A673 (cell line): ENCODE results near the gene ZNF507. TPM values are rescaled to one million over a fixed set of nuclear protein-coding genes. Genes with fewer than 3 reads are reported as not detected.

ENCODE experiments used
- BruUV-seq: library from RNA; stranded (reverse); fragments of 400-500 nt; replicated peaks from 2 replicates; lab custom pipeline; 2021; lab: Mats Ljungman, UMichigan
- CTCF ChIA-PET: fragments of 300-600 bp; sonication (Branson Sonifier 250); formaldehyde crosslinking; loops from one replicate; lab custom pipeline; 2022; ENCODE audit warnings: antibody characterized with exemption; lab: Charles Lee
- POLR2A ChIA-PET: fragments of 300-600 bp; sonication (Branson Sonifier 250); formaldehyde crosslinking; loops from one replicate; lab custom pipeline; 2022; ENCODE audit warnings: antibody characterized with exemption; ENCODE audit not compliant: low non-redundant PET; lab: Charles Lee
- DNase-seq: peaks from one replicate; pipeline ENCODE4 v3.0.0-alpha.2; 2015; ENCODE audit warnings: low spot score
- H3K27ac ChIP-seq: fragments of 200-600 bp; sonication (generic); 2 replicates; pipeline ENCODE4 v1.5.1; 2016; ENCODE audit warnings: mixed run types, low read depth, mild to moderate bottlenecking, mixed read lengths, antibody characterized with exemption, low read length; ENCODE audit not compliant: poor library complexity, severe bottlenecking
- H3K27me3 ChIP-seq: fragments of 200-600 bp; sonication (generic); replicated peaks from 2 replicates; pipeline ENCODE4 v1.6.1; 2017; ENCODE audit warnings: mixed run types, low read depth, mild to moderate bottlenecking, mixed read lengths, antibody characterized with exemption, low read length; ENCODE audit not compliant: insufficient read depth, poor library complexity
- H3K36me3 ChIP-seq: fragments of 200-600 bp; sonication (generic); 2 replicates; pipeline ENCODE4 v1.6.1; 2016; ENCODE audit warnings: mixed run types, mild to moderate bottlenecking, mixed read lengths, antibody characterized with exemption, low read length; ENCODE audit not compliant: insufficient read depth, poor library complexity, severe bottlenecking
- H3K4me1 ChIP-seq: fragments of 200-600 bp; sonication (generic); 2 replicates; pipeline ENCODE4 v1.6.1; 2017; ENCODE audit warnings: mixed run types, mild to moderate bottlenecking, mixed read lengths, antibody characterized with exemption, low read length; ENCODE audit not compliant: insufficient read depth, poor library complexity, severe bottlenecking
- H3K4me3 ChIP-seq: fragments of 200-600 bp; sonication (generic); 2 replicates; pipeline ENCODE4 v1.5.1; 2016; ENCODE audit warnings: low read depth, mixed run types, mild to moderate bottlenecking, mixed read lengths, low read length; ENCODE audit not compliant: poor library complexity, severe bottlenecking
- H3K9me3 ChIP-seq: fragments of 200-600 bp; sonication (generic); 2 replicates; pipeline ENCODE4 v1.6.1; 2016; ENCODE audit warnings: mixed run types, low read depth, mild to moderate bottlenecking, mixed read lengths, antibody characterized with exemption, low read length; ENCODE audit not compliant: poor library complexity, severe bottlenecking
- CTCF ChIP-seq: fragments of 300-800, 200-600 bp; sonication (generic); conservative IDR thresholded peaks from 2 replicates; pipeline ENCODE4 v1.5.1; 2017; ENCODE audit warnings: low read depth, mild to moderate bottlenecking, antibody characterized with exemption, low read length, moderate library complexity, mixed read lengths
- EZH2 ChIP-seq: fragments of 200-600 bp; sonication (generic); IDR thresholded peaks from 2 replicates; pipeline ENCODE4 v1.6.1; 2017; ENCODE audit warnings: borderline replicate concordance, low read depth, mild to moderate bottlenecking, mixed read lengths, antibody characterized with exemption, low read length; ENCODE audit not compliant: poor library complexity, severe bottlenecking
- intact Hi-C: fragments of 100-400 bp; cut with micrococcal nuclease; formaldehyde crosslinking; loops from one replicate; pipeline ENCODE4 v1.10.0; 2022; ENCODE audit not compliant: unreplicated experiment
- total RNA-seq: library from RNA; stranded (reverse); gene quantifications from 2 replicates; pipeline ENCODE4 v1.2.3, GENCODE V29; 2021

The ZNF507 gene
- total RNA-seq, 1 experiment from 2014 or later, result 35.0 TPM

GRCh38 chr19:32396046-32396652, 50.7 kb downstream of the ZNF507 start:
- Histone ChIP-seq H3K9me3 (no peaks in the 10 kb centered on the region), H3K27me3 (no peaks in the 10 kb centered on the region), H3K4me1 (no peaks in the 10 kb centered on the region), H3K4me3 (no peak overlapping the region), H3K36me3 (no peaks in the 10 kb centered on the region), H3K27ac (no peak overlapping the region)
- BruUV-seq, result no TSS peak
- POLR2A ChIA-PET, result no interaction called here
- TF ChIP-seq EZH2 (no peak), CTCF (no peak)
- no peak for DNase-seq
- intact Hi-C loops, result no loop called here
- CTCF ChIA-PET, result no interaction called here

- Histone ChIP-seq H3K36me3 (no peaks in the 10 kb centered on the region), H3K9me3 (no peaks in the 10 kb centered on the region), H3K4me3 (no peak overlapping the region), H3K4me1 (no peaks in the 10 kb centered on the region), H3K27me3 (no peaks in the 10 kb centered on the region), H3K27ac (no peak overlapping the region)
- no peak for TF ChIP-seq EZH2
- TF ChIP-seq CTCF, result no peak
- no TSS peak for BruUV-seq
- ChIA-PET CTCF (no interaction called here), POLR2A (no interaction called here)
- no peak for DNase-seq
- intact Hi-C loops, result no loop called here
Measured at GRCh38 chr19:32397671-32398101, 52.3 kb downstream of the ZNF507 start.

- POLR2A ChIA-PET, result no interaction called here
- Histone ChIP-seq H3K36me3 (no peaks in the 10 kb centered on the region), H3K27ac (no peak overlapping the region), H3K27me3 (no peaks in the 10 kb centered on the region), H3K4me3 (no peak overlapping the region), H3K4me1 (peaks cover 15% of the 10 kb centered on the region), H3K9me3 (no peaks in the 10 kb centered on the region)
- DNase-seq, result no peak
- no TSS peak for BruUV-seq
- intact Hi-C loops, result no loop called here
- CTCF ChIA-PET, result no interaction called here
- TF ChIP-seq EZH2 (no peak), CTCF (no peak)
Measured at GRCh38 chr19:32401992-32402391, 56.6 kb downstream of the ZNF507 start.
